Erythroblast (primary cell): ENCODE measurements around the gene LCTL.

Experiments used
- GATA1 ChIP-seq: IDR thresholded peaks from 2 replicates; pipeline ENCODE4 v1.6.1; 2011; ENCODE audit warnings: low read depth, mild to moderate bottlenecking, control low read depth, low read length, moderate library complexity
- POLR2A ChIP-seq: IDR thresholded peaks from 2 replicates; pipeline ENCODE4 v1.6.1; 2011; ENCODE audit warnings: mild to moderate bottlenecking, low read length

GRCh38 chr15:66599536-66600239 is 33.9 kb upstream of the LCTL start:
- no peak for TF ChIP-seq POLR2A
- TF ChIP-seq GATA1 = no peak
